Activated CD8-positive, alpha-beta memory T cell treated with anti-CD3 and anti-CD28 coated beads for 48 hours (primary cell): Measurements from ENCODE around the gene MAGI1.
"Not testable (repeated sequence)": the region's sequence is repeated elsewhere in the genome, so short reads cannot be mapped to it uniquely, and the experiment has no call there.

Source experiments
- DNase-seq, 3 experiments: peaks; one replicate each; pipeline ENCODE4 v3.0.0-alpha.2; 2020; ENCODE audit warnings: low read depth in 2 of 3, low spot score in 2 of 3

Gene MAGI1

GRCh38 chr3:65575376-65575840, 463.3 kb downstream of the MAGI1 start:
- DNase-seq: no peak

- no peak for DNase-seq
These were observed 465.1 kb downstream of the MAGI1 start for GRCh38 chr3:65573548-65574116.

- no peak for DNase-seq
These were observed 466.4 kb downstream of the MAGI1 start for GRCh38 chr3:65572175-65572777.

GRCh38 chr3:65569845-65570405, 468.8 kb downstream of the MAGI1 start:
- no peak for DNase-seq

GRCh38 chr3:65569129-65569528, 469.6 kb downstream of the MAGI1 start:
- DNase-seq: no peak

GRCh38 chr3:65568497-65568896, 470.2 kb downstream of the MAGI1 start:
- DNase-seq: no peak

- not testable (repeated sequence) for DNase-seq
These were observed 473.0 kb downstream of the MAGI1 start for GRCh38 chr3:65565744-65566143.

GRCh38 chr3:65564483-65564882, 474.2 kb downstream of the MAGI1 start:
- DNase-seq: no peak

- DNase-seq: no peak
These were observed 474.9 kb downstream of the MAGI1 start for GRCh38 chr3:65563861-65564260.

GRCh38 chr3:65562447-65562846, 476.3 kb downstream of the MAGI1 start:
- DNase-seq: no peak

- DNase-seq: no peak
These were observed 477.1 kb downstream of the MAGI1 start for GRCh38 chr3:65561617-65562016.

GRCh38 chr3:65560901-65561300, 477.8 kb downstream of the MAGI1 start:
- DNase-seq: no peak

GRCh38 chr3:65560133-65560532, 478.6 kb downstream of the MAGI1 start:
- no peak for DNase-seq

- no peak for DNase-seq
These were observed 479.1 kb downstream of the MAGI1 start for GRCh38 chr3:65559643-65560042.

- DNase-seq: no peak
These were observed 479.9 kb downstream of the MAGI1 start for GRCh38 chr3:65558826-65559225.

GRCh38 chr3:65557899-65558564, 480.7 kb downstream of the MAGI1 start:
- no peak for DNase-seq

GRCh38 chr3:65556934-65557577, 481.7 kb downstream of the MAGI1 start:
- no peak for DNase-seq

GRCh38 chr3:65552434-65552833, 486.3 kb downstream of the MAGI1 start:
- no peak for DNase-seq

GRCh38 chr3:65551945-65552344, 486.8 kb downstream of the MAGI1 start:
- DNase-seq: no peak

GRCh38 chr3:65550137-65550536, 488.6 kb downstream of the MAGI1 start:
- no peak for DNase-seq

GRCh38 chr3:65549626-65549959, 489.1 kb downstream of the MAGI1 start:
- no peak for DNase-seq
